ENCODE data around the gene NDUFAB1. TPM values are rescaled to one million over a fixed set of nuclear protein-coding genes. Genes with fewer than 3 reads are reported as not detected.
"Not testable (repeated sequence)": the region's sequence is repeated elsewhere in the genome, so short reads cannot be mapped to it uniquely, and the experiment has no call there.

The NDUFAB1 gene
- total RNA-seq, 2 donors from 2014 or later: 82.3 to 129 TPM

GRCh38 chr16:23615805-23616204 lies 19.7 kb upstream of the NDUFAB1 start:
- H3K27me3 ChIP-seq (replicated peaks; ENCODE audit: insufficient read depth): no peaks in the 10 kb centered on the region
- no peak overlapping the region for H3K4me3 ChIP-seq
- 95% methylated on average over 9 of the region's 9 CpGs for WGBS
- H3K27ac ChIP-seq: no peak overlapping the region
- H3K9me3 ChIP-seq: no peaks in the 10 kb centered on the region
- TF ChIP-seq POLR2A (IDR thresholded peaks at IDR 0.05): no peak
- TF ChIP-seq CTCF (IDR thresholded peaks at IDR 0.05): no peak
- TF ChIP-seq POLR2AphosphoS5 (IDR thresholded peaks at IDR 0.05): no peak
- intact Hi-C loops (cut with DNase I): no loop called here
- H3K36me3 ChIP-seq: peaks cover 0 to 2% of the 10 kb centered on the region in 2 donors
- H3K4me1 ChIP-seq (replicated peaks): no peaks in the 10 kb centered on the region
- no peak for DNase-seq (ENCODE audit: low spot score)

GRCh38 chr16:23611936-23612335 lies 15.8 kb upstream of the NDUFAB1 start:
- Histone ChIP-seq H3K27ac (no peak overlapping the region), H3K9me3 (no peaks in the 10 kb centered on the region), H3K4me3 (no peak overlapping the region), H3K27me3 (replicated peaks; ENCODE audit: insufficient read depth) (no peaks in the 10 kb centered on the region), H3K36me3 (no peaks in the 10 kb centered on the region), H3K4me1 (replicated peaks) (no peaks in the 10 kb centered on the region)
- intact Hi-C loops (cut with DNase I): no loop called here
- 94% methylated on average over 3 of the region's 3 CpGs for WGBS
- no peak for TF ChIP-seq POLR2A (IDR thresholded peaks at IDR 0.05)
- no peak for TF ChIP-seq POLR2AphosphoS5 (IDR thresholded peaks at IDR 0.05)
- no peak for TF ChIP-seq CTCF (IDR thresholded peaks at IDR 0.05)
- DNase-seq (ENCODE audit: low spot score): no peak

GRCh38 chr16:23610905-23611304 lies 14.8 kb upstream of the NDUFAB1 start:
- intact Hi-C loops (cut with DNase I); H3K9me3 ChIP-seq; H3K4me1 ChIP-seq (replicated peaks); H3K27ac ChIP-seq; H3K36me3 ChIP-seq; H3K27me3 ChIP-seq (replicated peaks; ENCODE audit: insufficient read depth); DNase-seq (ENCODE audit: low spot score); H3K4me3 ChIP-seq: not testable (repeated sequence)
- WGBS: 98% methylated on average over 6 of the region's 6 CpGs

- intact Hi-C loops (cut with DNase I): no loop called here
- Histone ChIP-seq H3K4me3 (no peak overlapping the region), H3K36me3 (no peaks in the 10 kb centered on the region), H3K27ac (no peak overlapping the region), H3K27me3 (replicated peaks; ENCODE audit: insufficient read depth) (no peaks in the 10 kb centered on the region), H3K9me3 (no peaks in the 10 kb centered on the region), H3K4me1 (replicated peaks) (no peaks in the 10 kb centered on the region)
- TF ChIP-seq POLR2A (IDR thresholded peaks at IDR 0.05) (no peak), POLR2AphosphoS5 (IDR thresholded peaks at IDR 0.05) (no peak), CTCF (IDR thresholded peaks at IDR 0.05) (no peak)
- 100% methylated on average over 1 of the region's 1 CpG for WGBS
- DNase-seq (ENCODE audit: low spot score): no peak
Measured at GRCh38 chr16:23609929-23610328, 13.8 kb upstream of the NDUFAB1 start.

GRCh38 chr16:23608194-23608593 lies 12.1 kb upstream of the NDUFAB1 start:
- WGBS: 89% methylated on average over 4 of the region's 4 CpGs
- intact Hi-C loops (cut with DNase I): no loop called here
- H3K9me3 ChIP-seq: no peaks in the 10 kb centered on the region

More at GRCh38 chr16:23608194-23608593, 12.1 kb upstream of the NDUFAB1 start:
- H3K4me1 ChIP-seq (replicated peaks): no peaks in the 10 kb centered on the region
- no peaks in the 10 kb centered on the region for H3K36me3 ChIP-seq
- no peak overlapping the region for H3K4me3 ChIP-seq
- DNase-seq (ENCODE audit: low spot score): no peak
- H3K27me3 ChIP-seq (replicated peaks; ENCODE audit: insufficient read depth): no peaks in the 10 kb centered on the region
- no peak for TF ChIP-seq POLR2AphosphoS5 (IDR thresholded peaks at IDR 0.05)
- no peak for TF ChIP-seq CTCF (IDR thresholded peaks at IDR 0.05)
- no peak for TF ChIP-seq POLR2A (IDR thresholded peaks at IDR 0.05)
- no peak overlapping the region for H3K27ac ChIP-seq
